Ovary (tissue), 10 donors: ENCODE data around the gene ZNF416. TPM values are rescaled to one million over a fixed set of nuclear protein-coding genes. Genes with fewer than 3 reads are reported as not detected.

ENCODE experiments used
- DNase-seq, 5 donors: peaks; one replicate each; pipeline ENCODE4 v3.0.0-alpha.2; 2019 to 2020
- H3K27ac ChIP-seq, 2 donors: fragments of 200-600 bp; one replicate each; pipeline versions ENCODE4 v1.5.1 to v1.8.0; 2019 to 2022
- H3K27me3 ChIP-seq: fragments of 200-600 bp; one replicate; pipeline ENCODE4 v1.8.0; 2022
- H3K36me3 ChIP-seq: fragments of 200-600 bp; sonication (generic); one replicate; pipeline ENCODE4 v1.5.1; 2019
- H3K4me1 ChIP-seq: one replicate; pipeline ENCODE4 v1.8.1; 2013; ENCODE audit warnings: mild to moderate bottlenecking, moderate library complexity; ENCODE audit not compliant: insufficient read depth
- H3K4me3 ChIP-seq: fragments of 200-600 bp; sonication (generic); one replicate; pipeline ENCODE4 v1.5.1; 2017
- H3K9me3 ChIP-seq, 2 donors: fragments of 200-600 bp in 1 of 2; sonication (generic) in 1 of 2; one replicate each; pipeline versions ENCODE4 v1.5.1 to v1.8.1; 2013 to 2019; ENCODE audit warnings: mild to moderate bottlenecking in 1 of 2, moderate library complexity in 1 of 2
- EP300 ChIP-seq: sonication (generic); formaldehyde crosslinking; IDR thresholded peaks from one replicate; pipeline ENCODE4 v1.6.1; 2017; ENCODE audit warnings: antibody characterized with exemption
- POLR2A ChIP-seq: fragments of 450-650 bp; IDR thresholded peaks from one replicate; pipeline ENCODE4 v1.6.1; 2017; ENCODE audit warnings: antibody characterized with exemption, mild to moderate bottlenecking, moderate library complexity
- WGBS, 3 donors: extraction: QIAGEN DNeasy Blood & Tissue Kit in 1 of 3; methylation state at CpG; one replicate each; pipeline versions ENCODE4 v1.1.5 to v1.1.7; 2013 to 2017; 5-methylcytosine and 5-hydroxymethylcytosine counted together
- intact Hi-C, 4 donors: fragments of 100-400 bp; cut with DNase I; formaldehyde crosslinking; loops; one replicate each; pipeline versions ENCODE4 v1.11.0 to v1.15.1; 2022 to 2023
- long read RNA-seq, 3 donors: library from polyadenylated mRNA in 2 of 3; unstranded in 2 of 3; transcript quantifications; one replicate each; pipeline ENCODE4 v2.0.0 and lab custom pipeline, GENCODE V29; 2021 to 2026
- polyA plus RNA-seq, 2 donors: library from polyadenylated mRNA; stranded (reverse); fragments of 200-250 nt in 1 of 2; fragments of 350-450 nt in 1 of 2; fragmentation: Illumina TruSeq in 1 of 2; extraction: RNeasy Lipid Tissue Mini Kit (QIAGEN cat#74804) in 1 of 2; gene quantifications; one replicate each; pipeline ENCODE4 v1.2.3, GENCODE V29; 2013 to 2014
- total RNA-seq, 7 donors: library from RNA; depleted of rRNA in 2 of 7; stranded (reverse); fragments of >200 nt in 2 of 7; fragmentation: NEBNext Ultra II Directional in 3 of 7; extraction: Animal tissue kit (Norgen Biotek cat#: 25700) in 3 of 7; gene quantifications; one replicate each; pipeline versions ENCODE4 v1.1.0 to v1.2.4, GENCODE V29; 2016 to 2023
- TF ChIP-seq, protein P1 (sequence below), 3 donors: fragments of 450-650 bp in 2 of 3; fragments of 200-600 bp in 1 of 3; IDR thresholded peaks; one replicate each; pipeline versions ENCODE4 v1.5.1 to v1.8.0; 2016 to 2022; ENCODE audit warnings: antibody characterized with exemption in 3 of 3, mild to moderate bottlenecking in 1 of 3
- donor health status: DM: no; HTN: no; CAD: no; lungs with moderate emphysema.
- donor health status: DM: no; HTN: no; CAD: no.
- donor health status: Bipolar disorder and iron deficiency.
- donor health status: DM: yes; HTN: yes; CAD: no.
- donor health status: DM: no; HTN: no; CAD: no.
- donor health status: DM: yes; HTN: yes; CAD: no.

The ZNF416 gene
- total RNA-seq (10 to 100 TPM in 1 of 7 donors, 1 to 10 TPM in 6; 2.2 to 10.9 (median 7.6) TPM), polyA plus RNA-seq (1 to 10 TPM; 3.9 to 9.2 TPM)
- long read RNA-seq, donor 1, transcript ZNF416-201 (4 exons, 2,561 nt) = major isoform, 34 of 46 reads
- long read RNA-seq, donor 1, partial matches to known transcripts = 0 of 46 reads
- long read RNA-seq, donor 1, other reads (novel, unspliced or antisense) = 12 of 46 reads
- long read RNA-seq, donor 2, partial matches to known transcripts = 8 of 12 reads
- long read RNA-seq, donor 2, other reads (novel, unspliced or antisense) = 0 of 12 reads
- long read RNA-seq, donor 3, transcript ZNF416-201 (4 exons, 2,561 nt) = major isoform, 12 of 14 reads
- long read RNA-seq, donor 3, partial matches to known transcripts = 0 of 14 reads
- long read RNA-seq, donor 3, other reads (novel, unspliced or antisense) = 2 of 14 reads

DNA sequence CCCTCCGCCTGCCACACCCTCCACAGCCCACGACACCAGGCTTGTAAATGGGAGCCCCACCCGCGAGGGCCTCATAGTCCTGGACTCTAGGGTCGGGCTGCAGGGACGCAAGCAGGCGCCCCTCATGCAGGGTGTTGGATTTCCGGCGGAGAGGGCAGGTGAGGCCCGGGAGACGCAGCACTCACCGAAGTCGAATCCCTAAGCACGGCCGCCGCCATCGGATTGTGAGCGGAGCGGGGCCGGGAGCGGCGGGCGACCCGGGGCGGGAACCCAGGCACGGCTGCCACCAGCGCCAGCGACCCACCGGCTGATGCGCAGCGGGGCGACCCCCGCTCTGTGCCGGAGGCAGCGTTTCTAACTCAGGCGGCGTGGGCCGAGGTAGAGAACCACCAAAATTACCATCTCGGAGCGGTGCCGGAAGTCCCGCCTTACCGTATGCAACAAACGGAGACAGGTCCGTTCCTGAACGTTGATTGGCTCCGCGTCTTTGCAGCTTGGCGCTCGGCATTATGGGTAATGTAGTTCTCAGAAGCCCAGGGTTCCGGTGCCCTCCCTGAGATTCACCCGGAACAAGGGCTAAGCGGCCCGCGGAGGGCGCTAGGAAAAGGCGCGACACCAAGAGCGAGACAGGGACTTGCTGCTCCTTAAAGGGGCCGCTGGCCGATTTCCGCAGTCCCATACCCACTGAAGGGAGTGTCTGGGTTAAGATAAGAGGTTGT is at the start of gene ZNF416:
ZNF416 (minus strand) TSS at position 425 of the 719 bp plus-strand sequence; CDS start at position 218, 207 bp downstream.
- H3K4me3 ChIP-seq = peak within 1 kb of the TSS; percentile 98
- peaks cover 9% of the 10 kb centered on the region for H3K4me1 ChIP-seq
- no peaks in the 10 kb centered on the region for H3K27me3 ChIP-seq
- intact Hi-C loops = no loop called here
- TF ChIP-seq EP300 (no peak), POLR2A (peak; percentile 36)
- TF ChIP-seq, protein P1, sequence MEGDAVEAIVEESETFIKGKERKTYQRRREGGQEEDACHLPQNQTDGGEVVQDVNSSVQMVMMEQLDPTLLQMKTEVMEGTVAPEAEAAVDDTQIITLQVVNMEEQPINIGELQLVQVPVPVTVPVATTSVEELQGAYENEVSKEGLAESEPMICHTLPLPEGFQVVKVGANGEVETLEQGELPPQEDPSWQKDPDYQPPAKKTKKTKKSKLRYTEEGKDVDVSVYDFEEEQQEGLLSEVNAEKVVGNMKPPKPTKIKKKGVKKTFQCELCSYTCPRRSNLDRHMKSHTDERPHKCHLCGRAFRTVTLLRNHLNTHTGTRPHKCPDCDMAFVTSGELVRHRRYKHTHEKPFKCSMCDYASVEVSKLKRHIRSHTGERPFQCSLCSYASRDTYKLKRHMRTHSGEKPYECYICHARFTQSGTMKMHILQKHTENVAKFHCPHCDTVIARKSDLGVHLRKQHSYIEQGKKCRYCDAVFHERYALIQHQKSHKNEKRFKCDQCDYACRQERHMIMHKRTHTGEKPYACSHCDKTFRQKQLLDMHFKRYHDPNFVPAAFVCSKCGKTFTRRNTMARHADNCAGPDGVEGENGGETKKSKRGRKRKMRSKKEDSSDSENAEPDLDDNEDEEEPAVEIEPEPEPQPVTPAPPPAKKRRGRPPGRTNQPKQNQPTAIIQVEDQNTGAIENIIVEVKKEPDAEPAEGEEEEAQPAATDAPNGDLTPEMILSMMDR (IDR thresholded peaks at IDR 0.05) = no peak
- peaks cover 10 to 34% of the 10 kb centered on the region in 2 donors for H3K9me3 ChIP-seq
- H3K27ac ChIP-seq = peak within 1 kb of the TSS in 1 of 2 donors; percentile 35
- peaks cover 9% of the 10 kb centered on the region for H3K36me3 ChIP-seq
- 0 to 1% (median 1%) methylated on average over 53 to 62 of the region's 62 CpGs for WGBS, 3 donors
- DNase-seq = peak; percentile 93 to 96 (median 95)

DNA sequence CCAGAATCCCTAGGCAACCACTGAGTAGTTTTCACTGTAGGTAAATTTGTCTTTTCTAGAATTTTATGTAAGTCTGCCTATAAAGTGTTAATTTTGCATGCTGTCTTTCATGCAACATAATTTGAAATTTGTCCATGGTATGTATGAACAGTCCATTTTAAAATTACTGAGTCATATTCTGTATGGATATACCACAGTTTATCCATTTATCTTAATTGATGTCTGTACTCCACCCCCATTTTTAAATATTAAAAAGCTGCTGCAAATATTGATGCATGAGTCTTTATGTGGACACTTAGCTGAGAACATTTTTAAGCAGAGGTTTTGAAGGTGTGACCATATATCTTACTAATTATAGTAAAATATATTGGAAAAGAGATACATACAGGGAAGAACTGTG is 44.4 kb upstream of the ZNF416 start:
- no peak for DNase-seq
- intact Hi-C loops = no loop called here
- H3K27ac ChIP-seq = no peak overlapping the region
- no peak overlapping the region for H3K4me3 ChIP-seq
- TF ChIP-seq POLR2A (no peak), EP300 (no peak)
- TF ChIP-seq, protein P1 (IDR thresholded peaks at IDR 0.05) = no peak
- H3K36me3 ChIP-seq = peaks cover 6% of the 10 kb centered on the region
- H3K27me3 ChIP-seq = no peaks in the 10 kb centered on the region
- peaks cover 14 to 48% of the 10 kb centered on the region in 2 donors for H3K9me3 ChIP-seq
- H3K4me1 ChIP-seq = no peaks in the 10 kb centered on the region

DNA sequence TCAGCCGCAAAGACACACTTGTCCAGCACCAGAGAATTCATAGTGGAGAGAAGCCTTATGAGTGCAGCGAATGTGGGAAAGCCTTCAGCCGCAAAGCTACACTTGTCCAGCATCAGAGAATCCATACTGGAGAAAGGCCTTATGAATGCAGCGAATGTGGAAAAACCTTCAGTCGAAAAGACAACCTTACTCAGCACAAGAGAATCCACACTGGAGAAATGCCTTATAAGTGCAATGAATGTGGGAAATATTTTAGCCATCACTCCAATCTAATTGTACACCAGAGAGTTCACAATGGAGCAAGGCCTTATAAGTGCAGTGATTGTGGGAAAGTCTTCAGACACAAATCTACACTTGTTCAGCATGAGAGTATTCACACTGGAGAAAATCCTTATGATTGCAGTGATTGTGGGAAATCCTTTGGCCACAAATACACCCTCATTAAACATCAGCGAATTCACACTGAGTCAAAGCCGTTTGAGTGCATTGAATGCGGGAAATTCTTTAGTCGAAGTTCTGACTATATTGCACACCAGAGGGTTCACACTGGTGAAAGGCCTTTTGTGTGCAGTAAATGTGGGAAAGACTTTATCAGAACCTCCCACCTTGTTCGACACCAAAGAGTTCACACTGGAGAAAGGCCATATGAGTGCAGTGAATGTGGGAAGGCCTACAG is 42.1 kb upstream of the ZNF416 start:
- H3K4me3 ChIP-seq = no peak overlapping the region
- DNase-seq = no peak
- H3K27ac ChIP-seq = no peak overlapping the region
- intact Hi-C loops = no loop called here
- 96 to 98% (median 98%) methylated on average over 10 of the region's 10 CpGs for WGBS, 3 donors
- peaks cover 29 to 69% of the 10 kb centered on the region in 2 donors for H3K9me3 ChIP-seq
- no peaks in the 10 kb centered on the region for H3K27me3 ChIP-seq
- TF ChIP-seq POLR2A (no peak), EP300 (no peak)
- TF ChIP-seq, protein P1 (IDR thresholded peaks at IDR 0.05) = no peak
- H3K4me1 ChIP-seq = no peaks in the 10 kb centered on the region
- H3K36me3 ChIP-seq = peaks cover 6% of the 10 kb centered on the region

DNA sequence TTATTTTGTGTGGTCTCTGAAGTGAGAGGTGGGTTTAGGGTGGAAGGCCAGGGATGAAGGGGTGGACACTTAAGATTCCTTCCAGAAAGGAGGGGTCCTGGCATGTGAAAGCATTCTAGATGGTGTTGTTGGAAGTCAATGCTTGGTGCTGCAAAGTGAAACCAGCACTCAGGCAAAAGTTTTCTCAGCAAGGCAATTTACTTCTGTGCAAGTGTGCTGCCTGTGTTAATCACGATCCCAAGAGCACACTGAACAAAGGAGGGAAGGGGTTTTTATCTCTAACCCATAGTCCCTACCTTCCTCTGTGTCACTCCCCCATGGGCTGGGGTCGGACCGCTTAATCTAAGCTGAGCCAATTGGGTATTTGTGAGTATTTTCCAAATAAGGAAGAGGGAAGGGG is 36.6 kb upstream of the ZNF416 start:
- peaks cover 23 to 52% of the 10 kb centered on the region in 2 donors for H3K9me3 ChIP-seq
- DNase-seq = no peak
- no peak overlapping the region for H3K27ac ChIP-seq
- H3K27me3 ChIP-seq = no peaks in the 10 kb centered on the region
- 80 to 99% (median 95%) methylated on average over 3 of the region's 3 CpGs for WGBS, 3 donors
- no peak overlapping the region for H3K4me3 ChIP-seq
- peaks cover 6% of the 10 kb centered on the region for H3K36me3 ChIP-seq
- TF ChIP-seq EP300 = no peak
- TF ChIP-seq, protein P1 (IDR thresholded peaks at IDR 0.05) = no peak
- no peak for TF ChIP-seq POLR2A
- H3K4me1 ChIP-seq = peaks cover 4% of the 10 kb centered on the region
- intact Hi-C loops = no loop called here
